HG02623 (cell line): ENCODE data around the gene FGFBP1.

ENCODE experiments used
- ATAC-seq: cut with Tn5 transposase; IDR thresholded peaks from one replicate; pipeline ENCODE4 v1.9.1; 2021; ENCODE audit warnings: moderate library complexity; ENCODE audit not compliant: unreplicated experiment

Gene FGFBP1

DNA sequence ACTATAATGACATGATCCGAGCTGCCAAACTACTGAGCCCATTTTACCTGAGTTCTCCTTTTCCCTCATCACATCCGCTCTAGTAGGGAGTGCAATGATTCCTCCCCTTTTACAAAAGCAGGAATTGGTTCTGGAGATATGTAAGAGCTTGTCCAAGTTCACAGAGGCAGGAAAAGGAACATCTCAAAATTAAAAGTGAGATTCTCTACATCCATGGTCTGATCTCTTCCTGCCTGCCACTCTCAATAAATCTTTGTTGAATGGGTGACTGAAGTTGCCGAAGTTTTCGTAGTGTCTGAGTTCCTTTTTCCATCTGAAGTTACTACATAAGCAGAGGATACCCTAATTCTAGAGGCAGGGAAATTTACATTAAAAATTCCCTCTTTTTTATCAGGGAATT, at the start of gene FGFBP1:
Gene FGFBP1, minus strand, starts transcription at position 101 of the 400 bp plus-strand sequence. CDS start 2,108 bp downstream, outside the sequence.
- no peak for ATAC-seq

DNA sequence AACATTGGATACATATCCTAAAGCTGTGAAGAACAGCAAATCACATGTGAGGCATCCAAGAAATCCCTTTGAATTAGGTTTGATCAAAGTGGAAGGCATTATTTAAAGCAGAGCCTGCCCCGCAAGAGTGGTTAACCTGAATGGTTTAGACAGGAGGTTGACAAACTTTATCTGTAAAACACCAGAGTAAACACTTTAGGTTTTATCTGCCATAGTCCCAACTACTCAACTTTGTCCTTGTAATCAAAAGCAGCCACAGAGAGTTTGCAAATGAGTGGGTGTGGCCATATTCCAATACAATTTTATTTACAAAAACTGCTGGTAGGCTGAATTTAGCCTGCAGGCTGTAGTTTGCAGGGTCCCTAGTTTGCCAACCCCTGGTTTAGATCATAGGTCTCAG, 49.7 kb upstream of the FGFBP1 start:
- ATAC-seq: no peak

DNA sequence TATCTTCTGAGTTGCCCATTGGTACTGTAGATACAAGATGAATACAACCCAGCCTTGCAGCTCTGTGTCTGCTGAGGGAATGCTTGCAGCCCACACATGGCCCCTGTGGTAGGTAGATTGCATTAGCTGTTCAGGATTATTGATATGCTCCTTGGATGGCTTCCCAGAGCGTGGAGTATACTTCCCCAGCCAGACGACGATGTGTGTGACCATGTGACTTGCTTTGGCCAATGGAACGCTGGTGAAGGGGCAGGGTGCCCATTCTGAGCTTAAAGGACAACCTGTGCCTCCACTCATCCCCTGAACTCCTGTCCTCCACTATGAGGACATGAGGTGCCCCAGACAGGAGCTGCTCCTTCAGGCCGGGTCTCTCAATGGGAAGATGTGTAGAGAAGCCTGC, 48.4 kb upstream of the FGFBP1 start:
- ATAC-seq: no peak

DNA sequence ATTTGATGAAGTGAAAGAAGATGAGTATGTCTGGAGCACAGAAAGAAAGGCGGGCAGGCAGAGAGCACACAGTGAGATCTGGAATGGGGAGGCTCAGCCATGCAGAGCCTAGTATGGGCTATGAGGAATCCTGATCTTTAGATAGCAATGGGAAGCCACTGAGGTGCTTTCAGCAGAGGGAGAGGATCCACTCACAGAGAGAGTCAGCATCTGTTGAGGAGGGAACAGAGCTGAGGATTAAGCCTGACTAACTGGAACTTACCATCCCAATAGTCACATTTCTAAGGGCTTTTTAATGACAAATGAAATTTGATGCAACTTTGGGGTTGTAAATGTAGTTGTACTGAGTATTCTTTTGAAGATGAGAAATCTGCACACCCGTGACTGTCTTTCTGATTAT, 45.1 kb upstream of the FGFBP1 start:
- no peak for ATAC-seq

DNA sequence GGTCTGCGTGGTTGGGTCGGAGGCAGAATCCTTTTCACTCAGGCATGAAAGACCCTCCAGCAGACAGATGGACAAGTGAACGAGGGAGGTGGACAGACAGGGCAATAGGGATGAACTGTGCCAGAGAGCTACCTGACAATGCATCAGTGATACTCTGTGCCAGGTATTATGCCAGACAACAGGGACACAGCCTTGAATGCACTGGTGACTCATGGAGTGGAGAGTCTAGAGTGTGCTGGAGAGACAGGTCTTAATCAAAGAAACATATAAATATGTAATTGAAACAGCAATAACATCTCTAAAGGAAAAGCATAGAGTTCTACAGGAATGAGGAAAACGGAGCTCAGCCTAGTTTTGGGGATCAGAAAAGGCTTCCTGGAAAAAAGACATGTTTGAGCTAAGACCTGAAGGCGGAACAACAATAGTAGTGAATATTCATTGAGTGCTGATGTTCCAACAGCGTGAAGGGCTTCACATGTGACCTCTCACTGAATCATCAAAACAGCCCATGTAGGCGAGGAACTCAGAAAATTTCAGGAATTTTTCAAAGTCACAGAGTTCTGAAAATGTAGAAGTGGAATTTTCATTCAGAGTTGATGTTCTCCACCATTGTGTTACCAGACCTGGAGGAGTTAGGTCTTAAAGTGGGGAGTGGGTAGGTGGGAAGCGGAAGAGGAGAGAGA, 44.4 kb upstream of the FGFBP1 start:
- no peak for ATAC-seq

DNA sequence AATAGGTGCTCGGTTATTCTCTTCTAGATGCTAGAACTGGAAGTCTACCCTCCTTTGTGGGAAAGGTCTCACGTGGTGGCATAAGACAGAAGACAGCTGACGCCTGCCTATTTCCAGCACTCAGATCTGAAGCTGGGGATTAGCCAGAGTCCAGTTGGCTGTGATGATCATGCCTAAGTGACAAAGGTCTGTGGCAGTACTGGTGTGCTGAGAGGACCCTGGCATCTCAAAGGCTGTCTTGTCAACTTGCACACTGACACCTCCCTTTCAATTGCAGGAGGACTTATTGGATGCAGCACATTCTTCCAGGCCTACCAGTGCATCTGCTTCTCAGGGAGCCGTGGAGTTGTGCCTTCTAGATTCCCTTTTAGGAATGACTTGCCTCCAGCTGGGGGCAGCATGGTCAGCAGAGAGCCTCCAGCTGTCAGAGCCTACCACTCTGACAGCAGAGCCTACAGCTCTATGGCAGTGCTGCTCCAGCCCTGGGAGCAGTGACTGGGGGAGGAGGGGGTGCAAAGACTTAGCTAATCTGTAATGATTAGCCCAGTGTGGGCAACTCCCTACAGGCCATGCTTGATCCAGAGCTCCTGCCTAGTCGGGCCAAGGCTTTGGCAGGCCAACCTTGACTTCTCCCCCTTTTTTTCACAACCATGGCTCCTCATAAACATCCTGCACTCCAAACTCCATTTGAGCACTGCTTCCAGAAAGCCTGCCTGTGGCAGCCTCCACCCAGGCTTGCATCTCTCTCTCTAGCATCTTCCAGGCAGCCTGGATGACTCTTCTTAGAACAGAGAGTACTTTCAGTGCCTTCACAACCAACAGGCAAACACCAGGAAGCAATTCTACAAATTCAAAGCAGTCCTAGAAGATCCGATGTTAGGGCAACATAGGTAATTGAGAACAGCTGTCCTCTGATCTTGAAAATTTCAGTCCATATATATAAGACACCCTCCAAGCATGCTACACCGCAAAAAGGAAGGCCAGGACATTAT, 38.2 kb upstream of the FGFBP1 start:
- no peak for ATAC-seq

DNA sequence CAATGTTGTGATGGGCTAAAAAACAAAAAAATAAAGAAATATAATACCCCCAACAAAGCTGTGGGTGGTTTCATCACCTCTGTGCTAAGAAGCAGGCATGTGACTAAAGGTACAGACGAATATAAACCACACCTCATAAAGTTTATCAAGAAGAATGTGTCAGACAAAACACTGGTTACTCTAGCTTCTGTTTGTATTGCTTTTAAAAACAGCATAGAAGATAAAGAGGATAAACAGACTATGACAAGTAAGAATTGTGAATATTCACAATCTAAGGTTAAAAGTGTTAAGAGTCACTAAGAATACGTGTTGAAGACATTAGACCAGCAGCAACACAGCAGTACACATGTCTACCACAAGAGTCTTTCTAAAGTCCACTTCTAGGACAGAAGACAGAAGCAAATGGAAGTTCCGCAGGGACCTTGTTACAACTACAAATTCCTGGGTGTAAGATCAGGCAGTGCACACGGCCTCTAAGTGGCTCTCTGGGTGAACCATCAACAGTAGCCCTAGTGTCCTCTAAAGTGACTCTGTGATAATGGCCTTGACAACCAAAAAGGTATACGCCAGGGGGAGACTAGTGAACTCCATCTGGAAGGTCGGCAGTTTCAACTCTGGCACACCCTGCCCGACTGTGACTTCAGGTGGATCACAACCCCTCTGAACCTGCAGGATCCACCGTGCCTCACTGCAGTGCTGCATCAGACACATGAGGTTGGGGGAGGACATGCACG, 32.7 kb upstream of the FGFBP1 start:
- no peak for ATAC-seq

DNA sequence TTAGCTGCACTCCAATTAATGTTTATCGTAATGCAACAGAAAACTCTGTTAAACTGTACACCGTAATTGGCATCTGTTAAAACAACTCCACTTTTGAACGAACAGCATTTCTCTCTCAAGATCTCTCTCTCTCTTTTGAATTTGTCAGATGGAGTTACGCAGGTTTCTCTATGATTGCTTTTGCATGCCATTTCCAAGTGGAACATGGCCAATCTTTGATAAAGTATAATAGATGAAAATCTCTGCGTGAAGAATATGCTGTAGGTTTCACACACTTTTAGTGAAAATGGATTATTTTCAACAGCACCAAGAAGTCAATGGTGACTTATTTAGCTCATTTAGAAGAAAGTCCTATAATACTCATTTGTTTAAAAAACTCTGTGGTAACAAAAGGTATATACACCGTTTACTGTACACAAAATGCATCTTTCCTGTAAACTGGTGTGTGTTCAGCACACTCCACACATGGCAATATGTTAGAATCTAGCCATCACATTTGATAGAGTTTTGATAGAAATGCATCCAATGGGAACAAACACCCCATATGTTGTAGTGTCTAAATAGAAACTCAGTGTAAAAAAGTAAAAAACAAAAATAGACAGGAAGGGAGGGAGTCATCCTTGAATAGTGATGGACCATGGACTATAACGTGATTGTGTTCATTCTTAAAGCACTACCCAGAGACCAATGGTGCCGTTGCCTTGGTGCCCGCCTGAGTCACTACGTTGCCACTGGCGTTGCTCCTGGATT, 30.2 kb upstream of the FGFBP1 start:
- ATAC-seq: no peak

DNA sequence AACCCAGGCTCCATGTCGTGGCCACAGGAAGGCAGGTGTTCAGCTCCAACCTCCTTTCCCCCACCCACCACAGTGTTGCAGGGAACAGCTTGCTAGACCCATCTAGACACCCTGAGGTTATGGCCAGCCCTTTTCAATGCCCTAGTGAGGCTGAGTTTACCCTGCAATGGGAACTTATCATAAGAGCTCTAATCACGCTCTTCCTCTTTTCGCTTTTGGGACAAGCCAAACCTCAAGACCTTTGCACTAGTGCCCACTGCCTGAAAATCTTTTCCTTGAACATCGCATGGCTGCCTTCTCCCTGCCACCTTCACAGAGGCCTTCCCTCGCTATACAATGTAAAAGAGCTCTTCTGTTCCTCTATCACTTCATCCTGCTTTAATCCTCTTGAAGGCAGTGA, 26.8 kb upstream of the FGFBP1 start:
- no peak for ATAC-seq

DNA sequence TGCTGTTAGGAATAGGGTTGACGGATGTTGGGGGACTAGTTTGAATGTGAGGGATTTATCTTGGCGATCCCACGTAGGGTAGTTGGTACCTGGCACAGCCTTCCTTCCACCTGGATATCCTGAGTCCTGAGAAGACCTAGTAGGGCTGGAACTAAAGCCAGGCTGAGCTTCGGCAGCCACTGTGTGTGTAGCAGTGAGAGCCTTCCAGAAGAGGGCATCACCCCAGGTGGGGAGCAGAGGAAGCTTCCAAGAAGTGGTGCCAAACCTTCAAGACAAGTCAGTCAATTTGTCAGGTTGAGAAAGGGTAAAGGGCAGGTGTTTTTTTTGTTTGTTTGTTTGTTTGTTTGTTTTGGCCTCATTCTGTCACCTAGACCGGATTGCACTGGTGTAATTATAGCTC, 25.6 kb upstream of the FGFBP1 start:
- ATAC-seq: no peak

DNA sequence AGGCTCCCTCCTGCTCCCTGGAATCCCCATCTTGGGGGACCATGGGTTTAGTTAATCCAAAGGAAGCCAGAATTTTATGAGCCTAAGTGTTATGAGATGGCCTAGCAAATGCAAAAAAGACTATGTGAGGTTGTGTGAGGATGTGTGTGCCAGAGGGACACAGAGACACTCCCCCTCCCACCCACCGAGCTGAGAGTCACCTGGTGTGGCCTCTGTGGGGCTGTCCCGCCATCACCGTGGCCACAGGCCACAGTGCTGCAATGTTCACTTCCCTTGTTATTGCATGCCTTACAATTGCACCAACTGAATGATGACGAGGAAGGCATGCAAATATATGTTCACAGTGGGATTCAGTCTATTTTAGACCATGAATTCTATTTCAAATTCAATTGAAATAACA, 25.0 kb upstream of the FGFBP1 start:
- peak; percentile 68 for ATAC-seq

DNA sequence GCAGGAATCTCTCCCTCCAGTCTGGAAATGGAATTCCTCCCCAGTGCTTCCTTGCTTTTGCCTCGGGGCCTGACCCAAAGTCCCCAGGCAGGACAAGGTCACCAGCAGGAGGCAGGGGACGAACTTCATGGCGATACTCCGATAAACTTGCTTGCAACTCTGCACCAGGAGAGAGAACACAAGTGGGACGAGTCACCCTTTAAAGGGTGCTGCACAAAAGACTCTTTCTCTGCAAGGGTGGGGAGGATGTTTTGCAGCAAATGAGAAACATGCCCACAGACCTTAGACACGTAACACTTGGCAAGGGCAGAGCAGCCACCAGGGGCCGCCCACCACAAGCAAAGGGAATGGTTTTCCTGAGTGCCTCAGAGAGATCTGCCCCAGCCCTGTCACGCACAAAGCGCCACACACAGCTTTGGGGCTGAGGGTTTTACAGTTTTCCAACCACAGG, 24.5 kb upstream of the FGFBP1 start, which contains the start of gene FGFBP2:
Gene FGFBP2, minus strand, starts transcription at position 175 of the 451 bp plus-strand sequence. Its CDS starts 46 bp downstream, at position 129.
- ATAC-seq: peak; percentile 50

DNA sequence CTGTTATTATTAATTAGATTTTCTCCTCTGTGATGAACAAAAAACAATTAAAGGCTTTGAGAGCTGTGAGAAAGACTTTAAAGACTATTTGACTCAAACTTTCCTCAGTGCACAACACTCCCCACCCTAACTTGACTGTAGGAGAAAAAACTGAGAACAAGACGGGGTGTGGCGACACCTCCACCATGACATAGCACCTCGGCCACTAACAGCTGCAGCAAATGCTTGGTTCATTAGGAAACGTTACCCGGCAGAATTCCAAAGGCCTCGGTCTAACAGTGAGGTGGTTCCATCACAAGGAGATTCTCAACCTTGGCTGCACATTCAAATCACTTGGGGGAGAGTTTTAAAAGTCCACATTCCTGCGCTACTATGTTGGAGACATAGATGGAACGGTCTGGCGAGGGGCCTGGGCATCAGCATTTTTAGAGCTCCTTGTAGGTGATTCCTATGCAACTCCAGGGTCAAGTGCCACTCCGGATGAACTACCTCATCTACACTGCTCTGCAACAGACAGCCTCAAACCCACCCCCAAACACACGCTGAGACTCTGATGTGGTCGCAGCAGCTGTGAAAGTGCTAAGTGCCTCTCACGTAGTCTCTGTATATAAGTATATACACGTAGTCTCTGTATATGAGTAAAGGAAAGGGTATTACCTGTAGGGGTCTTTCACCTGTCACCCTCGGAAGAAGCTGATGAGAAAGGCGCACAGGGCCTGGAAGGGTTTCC, 23.4 kb upstream of the FGFBP1 start:
- ATAC-seq: no peak

DNA sequence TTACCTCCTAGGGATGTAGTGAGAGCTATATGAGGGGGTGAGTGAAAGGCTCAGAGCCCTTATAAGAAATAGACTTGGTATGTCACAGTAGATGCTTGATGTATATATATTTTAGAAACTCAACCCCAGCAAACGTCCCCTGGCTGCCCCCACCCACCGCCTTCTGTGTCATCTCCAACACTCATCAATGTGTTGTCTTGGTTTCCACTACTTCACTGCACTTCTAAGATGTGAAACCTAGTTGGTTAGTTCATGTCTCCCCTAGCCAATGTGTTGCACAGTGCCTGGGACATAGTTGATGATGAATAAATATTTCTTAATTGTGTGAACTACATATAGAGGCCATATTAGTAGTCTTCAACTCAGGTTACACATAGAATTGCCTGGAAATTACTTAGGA, 20.0 kb upstream of the FGFBP1 start:
- ATAC-seq: no peak

DNA sequence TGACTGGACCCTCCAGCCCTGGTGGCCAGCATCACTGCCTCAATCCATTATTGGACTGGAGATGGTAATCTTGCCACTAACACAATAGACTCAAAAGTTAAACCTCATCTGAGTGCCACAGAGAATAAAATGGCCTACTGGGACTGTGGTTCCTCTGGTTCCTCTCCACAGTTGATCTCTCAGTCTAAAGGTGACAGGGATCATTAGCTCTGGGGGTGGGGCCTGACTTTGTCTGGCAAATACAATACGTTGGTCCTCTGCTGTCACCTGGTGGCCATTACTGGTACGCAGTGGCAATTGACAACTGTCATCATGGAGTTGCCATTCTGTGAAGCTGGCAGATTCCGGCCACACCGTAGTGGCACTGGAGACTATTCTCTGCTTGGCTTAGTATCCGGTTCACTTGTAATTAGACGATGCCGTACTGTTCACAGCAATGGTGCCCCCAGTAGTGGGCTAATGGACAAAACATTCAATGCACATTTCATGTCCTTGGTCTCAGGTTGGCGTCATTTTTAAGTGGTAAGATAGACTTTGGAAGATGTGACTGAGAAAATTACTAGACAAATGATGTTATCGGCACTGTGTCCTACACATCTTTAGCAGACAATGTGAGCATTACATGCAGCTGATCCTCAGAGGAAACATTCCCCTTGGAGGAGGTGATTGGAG, 17.8 kb upstream of the FGFBP1 start:
- ATAC-seq: peak; percentile 78

DNA sequence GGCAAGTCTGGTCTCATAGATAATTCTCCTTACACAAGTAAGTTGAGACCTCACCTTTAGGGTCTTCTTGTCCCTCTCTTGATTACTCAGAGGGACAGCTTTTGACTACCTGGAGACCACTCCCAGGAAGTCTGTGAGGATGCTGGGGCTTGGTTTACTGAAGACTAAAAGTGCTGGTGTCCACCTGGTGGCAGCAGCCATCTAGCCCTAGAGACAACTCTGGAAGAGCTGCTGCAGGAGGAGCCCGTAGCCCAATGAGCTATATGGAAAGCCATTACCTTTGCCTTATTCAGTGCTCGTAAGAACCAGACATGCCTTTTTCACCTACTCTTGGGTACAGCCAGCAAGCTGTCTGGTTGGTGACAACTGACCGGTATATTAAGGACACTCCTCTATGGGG, 17.1 kb upstream of the FGFBP1 start:
- no peak for ATAC-seq

DNA sequence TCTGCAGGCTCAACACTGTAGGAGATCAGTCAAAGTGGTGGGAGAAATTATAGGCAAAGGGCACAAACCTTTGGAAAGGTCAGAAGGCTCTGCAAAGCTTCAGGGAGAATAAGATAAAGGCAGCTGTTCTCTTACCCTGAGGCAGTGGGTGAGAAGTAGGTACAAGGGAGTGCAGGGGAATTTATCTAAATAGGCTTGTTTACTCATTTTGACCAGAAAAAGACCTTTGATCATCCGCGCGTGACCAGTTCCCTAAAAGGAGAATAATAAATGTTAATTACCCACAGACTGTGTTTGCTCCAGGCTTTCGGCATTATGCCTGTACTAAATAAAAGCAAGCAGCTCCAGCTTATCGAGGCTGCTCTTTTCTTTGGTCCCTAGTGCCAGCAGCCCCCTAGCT, 15.1 kb upstream of the FGFBP1 start:
- ATAC-seq: no peak

DNA sequence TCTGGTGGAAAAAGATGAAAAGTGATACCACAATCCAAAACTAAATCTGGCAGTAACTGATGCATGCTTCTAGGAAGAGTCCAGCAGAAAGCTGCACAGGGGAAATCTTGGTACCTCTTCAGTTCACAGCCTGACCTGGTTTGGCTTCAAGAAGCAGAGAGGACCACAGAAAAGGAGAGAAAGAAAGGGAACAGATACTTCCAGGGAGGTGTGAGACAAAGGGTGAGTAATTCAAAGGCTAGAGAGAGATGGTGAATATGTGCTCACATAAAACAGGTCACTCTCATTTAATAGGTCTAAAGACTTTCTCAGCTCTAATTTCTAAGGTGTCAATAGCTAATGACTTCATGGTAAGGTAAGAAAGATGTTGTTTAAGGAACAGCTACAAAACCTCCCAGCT, 13.2 kb upstream of the FGFBP1 start:
- no peak for ATAC-seq

DNA sequence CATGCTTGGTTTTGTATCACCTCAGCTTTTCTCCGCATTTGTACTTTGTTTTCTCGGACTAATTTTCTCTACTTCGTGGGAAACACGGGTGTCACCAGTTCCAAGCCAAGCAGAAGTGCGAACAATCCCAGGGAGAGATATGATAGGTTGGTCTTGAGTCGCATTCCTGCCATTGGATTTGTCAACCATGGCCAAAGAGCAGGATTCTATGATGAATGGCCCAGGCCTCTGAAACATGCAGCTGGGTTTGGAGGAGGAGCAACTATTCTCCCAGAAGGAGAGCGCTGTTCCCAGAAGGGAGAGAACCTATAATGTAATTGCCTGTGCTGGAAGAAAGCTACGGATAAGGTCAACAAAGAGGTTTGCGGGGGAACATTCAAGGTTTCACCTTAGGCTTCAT, 10.3 kb upstream of the FGFBP1 start:
- no peak for ATAC-seq
